Measurements from ENCODE around the gene ERC2. TPM values are rescaled to one million over a fixed set of nuclear protein-coding genes. Genes with fewer than 3 reads are reported as not detected.

Gene ERC2
- total and polyA plus RNA-seq, 2 donors (not counting 3 experiments of a cell fraction or from before 2014, with no cell fraction given) = 5.6 to 15.5 TPM

- Histone ChIP-seq H3K9me1 (replicated peaks; ENCODE audit: control insufficient read depth, extremely low read depth, insufficient read depth, low read length) (no peaks in the 10 kb centered on the region), H3K4me2 (ENCODE audit: insufficient read depth, low read length) (no peak overlapping the region), H3K79me2 (ENCODE audit: control insufficient read depth, insufficient read depth, low read length) (no peaks in the 10 kb centered on the region), H3K9ac (replicated peaks; ENCODE audit: extremely low read depth, insufficient read depth, low read length) (no peak overlapping the region), H3K9me3 (replicated peaks; ENCODE audit: control insufficient read depth, insufficient read depth, low read length) (no peaks in the 10 kb centered on the region), H3K36me3 (ENCODE audit: control insufficient read depth in 2 of 2, extremely low read depth in 1 of 2, insufficient read depth in 2 of 2, low read length in 2 of 2) (no peaks in the 10 kb centered on the region), H3K4me3 (replicated peaks in 1 of 3; ENCODE audit: insufficient read depth in 1 of 3, low read depth in 1 of 3, low read length in 3 of 3) (no peak overlapping the region), H2AFZ (ENCODE audit: low read depth, low read length) (no peak overlapping the region), H3K27ac (ENCODE audit: insufficient read depth, low read depth, low read length) (no peak overlapping the region), H4K20me1 (replicated peaks; ENCODE audit: control insufficient read depth, extremely low read depth, insufficient read depth, low read length) (no peaks in the 10 kb centered on the region), H3K27me3 (ENCODE audit: control insufficient read depth in 2 of 2, insufficient read depth in 2 of 2, low read length in 2 of 2) (no peaks in the 10 kb centered on the region), H3K4me1 (ENCODE audit: control insufficient read depth, extremely low read depth, insufficient read depth, low read length) (peaks cover 15% of the 10 kb centered on the region)
- ChIA-PET POLR2A (no interaction called here), CTCF (no interaction called here)
- dilution Hi-C loops (cut with MboI; ENCODE audit: extremely low pct_ligation_motif_present, low sequenced_read_pairs) = no loop called here
- no peak for FAIRE-seq
- DNase-seq (ENCODE audit: low read depth, low spot score) = no peak
- no TSS peak for BruUV-seq (replicated peaks)
- intact Hi-C loops (cut with micrococcal nuclease) = loop anchor here (2.0 to 5.0 kb wide), 2 partner anchors 21 to 134 kb away; partner anchors contain the start of gene WNT5A
- TF ChIP-seq, protein P1, sequence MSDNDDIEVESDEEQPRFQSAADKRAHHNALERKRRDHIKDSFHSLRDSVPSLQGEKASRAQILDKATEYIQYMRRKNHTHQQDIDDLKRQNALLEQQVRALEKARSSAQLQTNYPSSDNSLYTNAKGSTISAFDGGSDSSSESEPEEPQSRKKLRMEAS (IDR thresholded peaks at IDR 0.05; ENCODE audit: insufficient read depth, insufficient read length) = no peak
- TF ChIP-seq FOS (IDR thresholded peaks at IDR 0.05; ENCODE audit: borderline replicate concordance, insufficient read depth, low read length) (no peak), POLR2AphosphoS5 (IDR thresholded peaks at IDR 0.05; ENCODE audit: insufficient read depth, low read depth, low read length) (no peak), MYC (IDR thresholded peaks at IDR 0.05; ENCODE audit: low read depth, low read length) (no peak), EZH2 (IDR thresholded peaks at IDR 0.05; ENCODE audit: borderline replicate concordance, low read depth, low read length, severe bottlenecking) (no peak), POLR2A (IDR thresholded peaks at IDR 0.05; ENCODE audit: low read depth, low read length) (no peak), GATA2 (IDR thresholded peaks at IDR 0.05; ENCODE audit: insufficient read depth, insufficient read length, low read depth, low read length) (no peak), JUN (IDR thresholded peaks at IDR 0.05; ENCODE audit: borderline replicate concordance, insufficient read depth, insufficient read length, low read depth) (no peak)
- TF ChIP-seq, protein P2, sequence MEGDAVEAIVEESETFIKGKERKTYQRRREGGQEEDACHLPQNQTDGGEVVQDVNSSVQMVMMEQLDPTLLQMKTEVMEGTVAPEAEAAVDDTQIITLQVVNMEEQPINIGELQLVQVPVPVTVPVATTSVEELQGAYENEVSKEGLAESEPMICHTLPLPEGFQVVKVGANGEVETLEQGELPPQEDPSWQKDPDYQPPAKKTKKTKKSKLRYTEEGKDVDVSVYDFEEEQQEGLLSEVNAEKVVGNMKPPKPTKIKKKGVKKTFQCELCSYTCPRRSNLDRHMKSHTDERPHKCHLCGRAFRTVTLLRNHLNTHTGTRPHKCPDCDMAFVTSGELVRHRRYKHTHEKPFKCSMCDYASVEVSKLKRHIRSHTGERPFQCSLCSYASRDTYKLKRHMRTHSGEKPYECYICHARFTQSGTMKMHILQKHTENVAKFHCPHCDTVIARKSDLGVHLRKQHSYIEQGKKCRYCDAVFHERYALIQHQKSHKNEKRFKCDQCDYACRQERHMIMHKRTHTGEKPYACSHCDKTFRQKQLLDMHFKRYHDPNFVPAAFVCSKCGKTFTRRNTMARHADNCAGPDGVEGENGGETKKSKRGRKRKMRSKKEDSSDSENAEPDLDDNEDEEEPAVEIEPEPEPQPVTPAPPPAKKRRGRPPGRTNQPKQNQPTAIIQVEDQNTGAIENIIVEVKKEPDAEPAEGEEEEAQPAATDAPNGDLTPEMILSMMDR (IDR thresholded peaks at IDR 0.05; ENCODE audit: extremely low read depth in 1 of 2, insufficient read depth in 1 of 2, low read depth in 1 of 2, low read length in 2 of 2) = no peak
Measured at GRCh38 chr3:55621648-55622047, 846.6 kb downstream of the ERC2 start.
